Measurements from ENCODE around the gene FUZ.

FUZ gene

GRCh38 chr19:49781394-49781793 is 31.7 kb downstream of the FUZ start:
- DNase-seq (ENCODE audit: low read depth in 2 of 2) = no peak

- no peak for DNase-seq (ENCODE audit: low read depth in 2 of 2)
These were observed 32.2 kb downstream of the FUZ start for GRCh38 chr19:49780861-49781260.

GRCh38 chr19:49779731-49780555 is 33.1 kb downstream of the FUZ start:
- DNase-seq (ENCODE audit: low read depth in 2 of 2) = no peak

GRCh38 chr19:49776371-49776764 is 36.7 kb downstream of the FUZ start:
- DNase-seq (ENCODE audit: low read depth in 2 of 2) = no peak

- DNase-seq (ENCODE audit: low read depth in 2 of 2) = no peak
These were observed 37.2 kb downstream of the FUZ start for GRCh38 chr19:49775742-49776370.

GRCh38 chr19:49774969-49775368 is 38.1 kb downstream of the FUZ start:
- DNase-seq (ENCODE audit: low read depth in 2 of 2) = no peak

- DNase-seq (ENCODE audit: low read depth in 2 of 2) = no peak
These were observed 39.3 kb downstream of the FUZ start for GRCh38 chr19:49773663-49774350.

- DNase-seq (ENCODE audit: low read depth in 2 of 2) = no peak
These were observed 40.2 kb downstream of the FUZ start for GRCh38 chr19:49772850-49773432.

- DNase-seq (ENCODE audit: low read depth in 2 of 2) = no peak
These were observed 41.4 kb downstream of the FUZ start for GRCh38 chr19:49771674-49772139.

- no peak for DNase-seq (ENCODE audit: low read depth in 2 of 2)
These were observed 42.6 kb downstream of the FUZ start for GRCh38 chr19:49770529-49770928.

GRCh38 chr19:49767967-49768581 is 45.0 kb downstream of the FUZ start:
- DNase-seq (ENCODE audit: low read depth in 2 of 2) = no peak

GRCh38 chr19:49767381-49767780 is 45.7 kb downstream of the FUZ start:
- DNase-seq (ENCODE audit: low read depth in 2 of 2) = no peak

- no peak for DNase-seq (ENCODE audit: low read depth in 2 of 2)
These were observed 46.2 kb downstream of the FUZ start, which contains the start of gene AP2A1 for GRCh38 chr19:49766930-49767299. TSS of gene AP2A1 (plus strand) at chr19:49767001. CDS start at chr19:49767134, 133 bp downstream.

- DNase-seq (ENCODE audit: low read depth in 2 of 2) = peak; percentile 100
These were observed 46.8 kb downstream of the FUZ start for GRCh38 chr19:49766007-49766929.

- no peak for DNase-seq (ENCODE audit: low read depth in 2 of 2)
These were observed 48.8 kb downstream of the FUZ start for GRCh38 chr19:49764341-49764740.

GRCh38 chr19:49763230-49763629 is 49.9 kb downstream of the FUZ start, which contains the start of gene TSKS:
TSS of gene TSKS (minus strand) at chr19:49763306. CDS start at chr19:49763247, 59 bp downstream.
- no peak for DNase-seq (ENCODE audit: low read depth in 2 of 2)

GRCh38 chr19:49761625-49762311 is 51.3 kb downstream of the FUZ start:
- DNase-seq (ENCODE audit: low read depth in 2 of 2) = no peak

- DNase-seq (ENCODE audit: low read depth in 2 of 2) = no peak
These were observed 51.9 kb downstream of the FUZ start for GRCh38 chr19:49761249-49761624.

- peak in 1 of 2 experiments; percentile 25 for DNase-seq (ENCODE audit: low read depth in 2 of 2)
These were observed 54.8 kb downstream of the FUZ start for GRCh38 chr19:49758292-49758691.

Measured in fibroblast of skin of left biceps (primary cell).